Naive B cell (primary cell): ENCODE data around the gene TBC1D24. TPM values are rescaled to one million over a fixed set of nuclear protein-coding genes. Genes with fewer than 3 reads are reported as not detected.
A peak's percentile ranks its signal among the peaks of the same experiment; 100 is the strongest.
"Not testable (repeated sequence)": the region's sequence is repeated elsewhere in the genome, so short reads cannot be mapped to it uniquely, and the experiment has no call there.

Source experiments
- ATAC-seq, 2 donors: fragments of 150-1000 bp; cut with Tn5 transposase; 2 replicates each; pipeline ENCODE4 v1.10.0; 2021; ENCODE audit warnings: low read depth in 2 of 2, mild to moderate bottlenecking in 2 of 2, moderate library complexity in 2 of 2
- DNase-seq: peaks from one replicate; pipeline ENCODE4 v3.0.0; 2022
- H3K27ac Mint-ChIP-seq, 6 donors: one replicate each; pipeline ENCODE4 v1.8.0; 2020 to 2022; ENCODE audit warnings: mild to moderate bottlenecking in 6 of 6, mixed read lengths in 6 of 6, moderate library complexity in 5 of 6, inconsistent platforms in 2 of 6
- H3K27me3 Mint-ChIP-seq, 3 donors: one replicate each; pipeline ENCODE4 v1.8.0; 2021 to 2022; ENCODE audit warnings: mixed read lengths in 3 of 3, mild to moderate bottlenecking in 1 of 3
- H3K36me3 Mint-ChIP-seq, 2 donors: one replicate each; pipeline ENCODE4 v1.8.0; 2020 to 2022; ENCODE audit warnings: mixed read lengths in 2 of 2, inconsistent platforms in 1 of 2, mild to moderate bottlenecking in 1 of 2
- H3K4me1 Mint-ChIP-seq, 3 donors: one replicate each; pipeline ENCODE4 v1.8.0; 2020 to 2022; ENCODE audit warnings: mixed read lengths in 3 of 3, inconsistent platforms in 1 of 3, mild to moderate bottlenecking in 1 of 3, moderate library complexity in 1 of 3
- H3K4me3 Mint-ChIP-seq, 8 donors: one replicate each; pipeline ENCODE4 v1.8.0; 2020 to 2022; ENCODE audit warnings: mild to moderate bottlenecking in 8 of 8, mixed read lengths in 8 of 8, moderate library complexity in 8 of 8, inconsistent platforms in 2 of 8
- H3K9me3 Mint-ChIP-seq, 7 donors: one replicate each; pipeline ENCODE4 v1.8.0; 2020 to 2022; ENCODE audit warnings: mixed read lengths in 7 of 7, mild to moderate bottlenecking in 5 of 7, inconsistent platforms in 2 of 7, moderate library complexity in 1 of 7
- polyA plus RNA-seq, 6 donors: library from polyadenylated mRNA; unstranded; fragments of 300-500 nt; fragmentation: Illumina TruSeq; gene quantifications; one replicate each; pipeline ENCODE4 v1.2.3, GENCODE V29; 2021; ENCODE audit warnings: low read depth in 6 of 6

TBC1D24 gene
- polyA plus RNA-seq, 6 donors from 2014 or later, result 0.22 to 3.3 (median 2.5) TPM

- no peaks in the 10 kb centered on the region for H3K9me3 Mint-ChIP-seq
- no peak overlapping the region for H3K4me3 Mint-ChIP-seq
- no peaks in the 10 kb centered on the region for H3K36me3 Mint-ChIP-seq
- DNase-seq (no peak), ATAC-seq (no peak)
- H3K4me1 Mint-ChIP-seq, result peaks cover 13 to 25% (median 16%) of the 10 kb centered on the region in 3 donors
- peak overlapping the region in 2 of 6 donors; percentile 30 to 65 for H3K27ac Mint-ChIP-seq
- no peaks in the 10 kb centered on the region for H3K27me3 Mint-ChIP-seq
These were observed 37.7 kb upstream of the TBC1D24 start for GRCh38 chr16:2437032-2437790.

GRCh38 chr16:2438121-2438520, 36.8 kb upstream of the TBC1D24 start:
- Mint-ChIP-seq H3K27me3 (no peaks in the 10 kb centered on the region), H3K4me1 (peaks cover 11 to 25% (median 16%) of the 10 kb centered on the region in 3 donors), H3K4me3 (no peak overlapping the region), H3K27ac (peak overlapping the region in 4 of 6 donors; percentile 57 to 90 (median 78)), H3K36me3 (no peaks in the 10 kb centered on the region), H3K9me3 (no peaks in the 10 kb centered on the region)
- ATAC-seq, result no peak
- DNase-seq, result no peak

- ATAC-seq (no peak), DNase-seq (no peak)
- no peaks in the 10 kb centered on the region for H3K9me3 Mint-ChIP-seq
- peaks cover 10 to 25% (median 16%) of the 10 kb centered on the region in 3 donors for H3K4me1 Mint-ChIP-seq
- no peaks in the 10 kb centered on the region for H3K27me3 Mint-ChIP-seq
- no peaks in the 10 kb centered on the region for H3K36me3 Mint-ChIP-seq
- H3K27ac Mint-ChIP-seq, result peak overlapping the region in 5 of 6 donors; percentile 87 to 97 (median 93)
- H3K4me3 Mint-ChIP-seq, result peak overlapping the region in 5 of 8 donors; percentile 30 to 74 (median 47)
These were observed 35.3 kb upstream of the TBC1D24 start for GRCh38 chr16:2439598-2439997.

- ATAC-seq, result not testable (repeated sequence)
These were observed 33.7 kb upstream of the TBC1D24 start for GRCh38 chr16:2441143-2441804.

GRCh38 chr16:2443555-2443954, 31.4 kb upstream of the TBC1D24 start:
- Mint-ChIP-seq H3K9me3 (no peaks in the 10 kb centered on the region), H3K36me3 (no peaks in the 10 kb centered on the region), H3K4me1 (peaks cover 10 to 23% (median 16%) of the 10 kb centered on the region in 3 donors), H3K4me3 (no peak overlapping the region), H3K27ac (no peak overlapping the region), H3K27me3 (no peaks in the 10 kb centered on the region)
- ATAC-seq (no peak), DNase-seq (no peak)

More at GRCh38 chr16:2441143-2441804, 33.7 kb upstream of the TBC1D24 start:
- Mint-ChIP-seq H3K27ac (peak overlapping the region in 3 of 6 donors; percentile 33 to 94 (median 83)), H3K4me1 (peaks cover 10 to 25% (median 16%) of the 10 kb centered on the region in 3 donors), H3K4me3 (peak overlapping the region in 1 of 8 donors; percentile 69)
- not testable (repeated sequence) for H3K36me3 Mint-ChIP-seq, H3K9me3 Mint-ChIP-seq, H3K27me3 Mint-ChIP-seq, DNase-seq

- no peak for DNase-seq
- Mint-ChIP-seq H3K4me1 (no peaks in the 10 kb centered on the region), H3K36me3 (no peaks in the 10 kb centered on the region), H3K27ac (no peak overlapping the region), H3K4me3 (peak overlapping the region in 1 of 8 donors; percentile 9), H3K27me3 (no peaks in the 10 kb centered on the region), H3K9me3 (no peaks in the 10 kb centered on the region)
- no peak for ATAC-seq
These were observed 26.9 kb upstream of the TBC1D24 start for GRCh38 chr16:2447920-2448583.

- Mint-ChIP-seq H3K36me3 (peaks cover 0 to 6% of the 10 kb centered on the region in 2 donors), H3K4me1 (no peaks in the 10 kb centered on the region), H3K9me3 (no peaks in the 10 kb centered on the region), H3K4me3 (no peak overlapping the region), H3K27me3 (no peaks in the 10 kb centered on the region), H3K27ac (no peak overlapping the region)
- DNase-seq, result no peak
- ATAC-seq, result no peak
These were observed 25.8 kb upstream of the TBC1D24 start for GRCh38 chr16:2449118-2449517.

- H3K4me1 Mint-ChIP-seq, result no peaks in the 10 kb centered on the region
- H3K36me3 Mint-ChIP-seq, result peaks cover 0 to 7% of the 10 kb centered on the region in 2 donors
- no peaks in the 10 kb centered on the region for H3K9me3 Mint-ChIP-seq
- DNase-seq (no peak), ATAC-seq (no peak)
- H3K27ac Mint-ChIP-seq, result no peak overlapping the region
- H3K27me3 Mint-ChIP-seq, result no peaks in the 10 kb centered on the region
- no peak overlapping the region for H3K4me3 Mint-ChIP-seq
These were observed 24.4 kb upstream of the TBC1D24 start for GRCh38 chr16:2450535-2450934.

- no peak for ATAC-seq
- no peaks in the 10 kb centered on the region for H3K9me3 Mint-ChIP-seq
- H3K4me3 Mint-ChIP-seq, result no peak overlapping the region
- H3K27me3 Mint-ChIP-seq, result no peaks in the 10 kb centered on the region
- no peaks in the 10 kb centered on the region for H3K4me1 Mint-ChIP-seq
- DNase-seq, result no peak
- peaks cover 0 to 7% of the 10 kb centered on the region in 2 donors for H3K36me3 Mint-ChIP-seq
- H3K27ac Mint-ChIP-seq, result no peak overlapping the region
These were observed 23.9 kb upstream of the TBC1D24 start for GRCh38 chr16:2450975-2451381.

- DNase-seq (no peak), ATAC-seq (no peak)
- peak overlapping the region in 1 of 8 donors; percentile 12 for H3K4me3 Mint-ChIP-seq
- no peaks in the 10 kb centered on the region for H3K4me1 Mint-ChIP-seq
- peaks cover 0 to 7% of the 10 kb centered on the region in 2 donors for H3K36me3 Mint-ChIP-seq
- H3K27me3 Mint-ChIP-seq, result no peaks in the 10 kb centered on the region
- H3K9me3 Mint-ChIP-seq, result no peaks in the 10 kb centered on the region
- H3K27ac Mint-ChIP-seq, result no peak overlapping the region
These were observed 23.0 kb upstream of the TBC1D24 start for GRCh38 chr16:2451851-2452320.

- no peak overlapping the region for H3K4me3 Mint-ChIP-seq
- no peaks in the 10 kb centered on the region for H3K9me3 Mint-ChIP-seq
- H3K36me3 Mint-ChIP-seq, result peaks cover 0 to 7% of the 10 kb centered on the region in 2 donors
- no peak overlapping the region for H3K27ac Mint-ChIP-seq
- H3K27me3 Mint-ChIP-seq, result no peaks in the 10 kb centered on the region
- H3K4me1 Mint-ChIP-seq, result no peaks in the 10 kb centered on the region
- ATAC-seq, result no peak
- DNase-seq, result no peak
These were observed 22.3 kb upstream of the TBC1D24 start for GRCh38 chr16:2452650-2453049.

GRCh38 chr16:2455081-2455845, 19.7 kb upstream of the TBC1D24 start:
- no peak overlapping the region for H3K27ac Mint-ChIP-seq
- peaks cover 0 to 7% of the 10 kb centered on the region in 2 donors for H3K36me3 Mint-ChIP-seq
- H3K27me3 Mint-ChIP-seq, result no peaks in the 10 kb centered on the region
- ATAC-seq (no peak), DNase-seq (no peak)
- no peaks in the 10 kb centered on the region for H3K9me3 Mint-ChIP-seq
- peaks cover 8 to 9% (median 8%) of the 10 kb centered on the region in 3 donors for H3K4me1 Mint-ChIP-seq
- H3K4me3 Mint-ChIP-seq, result no peak overlapping the region
